GM23338 (cell line): Measurements from ENCODE around the gene BCL2. TPM values are rescaled to one million over a fixed set of nuclear protein-coding genes. Genes with fewer than 3 reads are reported as not detected.

Experiments used
- ATAC-seq: fragments of 200-7000 bp; cut with Tn5 transposase; 3 replicates; pipeline ENCODE4 v1.9.1; 2020
- DNase-seq: peaks from one replicate; pipeline ENCODE4 v3.0.0-alpha.2; 2015; ENCODE audit warnings: low spot score
- H2AFZ ChIP-seq: fragments of 200-600 bp; sonication (generic); 2 replicates; pipeline ENCODE4 v1.8.0; 2016; ENCODE audit warnings: antibody characterized with exemption, mild to moderate bottlenecking, moderate library complexity
- H3F3A ChIP-seq: fragments of 200-600 bp; sonication (generic); replicated peaks from 2 replicates; pipeline ENCODE4 v1.8.0; 2017; ENCODE audit warnings: antibody characterized with exemption, mixed run types, low read depth
- H3K27ac ChIP-seq: fragments of 200-600 bp; sonication (generic); 2 replicates; pipeline ENCODE4 v1.6.1; 2016; ENCODE audit warnings: low read depth
- H3K27me3 ChIP-seq: fragments of 200-600 bp; sonication (generic); 2 replicates; pipeline ENCODE4 v1.8.0; 2016; ENCODE audit warnings: mild to moderate bottlenecking, mixed run types, moderate library complexity; ENCODE audit not compliant: insufficient read depth
- H3K36me3 ChIP-seq: fragments of 200-600 bp; sonication (generic); 2 replicates; pipeline ENCODE4 v1.8.0; 2016; ENCODE audit warnings: mild to moderate bottlenecking; ENCODE audit not compliant: insufficient read depth
- H3K4me1 ChIP-seq: fragments of 200-600 bp; sonication (generic); 2 replicates; pipeline ENCODE4 v1.8.0; 2016; ENCODE audit warnings: mild to moderate bottlenecking, moderate library complexity; ENCODE audit not compliant: insufficient read depth
- H3K4me2 ChIP-seq: fragments of 200-600 bp; sonication (generic); 2 replicates; pipeline ENCODE4 v1.7.1; 2017; ENCODE audit warnings: mixed run types
- H3K4me3 ChIP-seq: fragments of 200-600 bp; sonication (generic); 2 replicates; pipeline ENCODE4 v1.6.1; 2016; ENCODE audit warnings: mixed run types
- H3K79me2 ChIP-seq: fragments of 200-600 bp; sonication (generic); replicated peaks from 2 replicates; pipeline ENCODE4 v1.8.0; 2017; ENCODE audit warnings: mild to moderate bottlenecking; ENCODE audit not compliant: insufficient read depth
- H3K9me2 ChIP-seq: fragments of 200-600 bp; sonication (generic); 2 replicates; pipeline ENCODE4 v1.8.0; 2017; ENCODE audit not compliant: insufficient read depth
- H4K20me1 ChIP-seq: fragments of 200-600 bp; sonication (generic); replicated peaks from 2 replicates; pipeline ENCODE4 v1.8.0; 2017; ENCODE audit warnings: mild to moderate bottlenecking; ENCODE audit not compliant: insufficient read depth
- H3K27ac Mint-ChIP-seq: 2 replicates; pipeline ENCODE4 v1.8.0; 2020; ENCODE audit warnings: inconsistent platforms, mild to moderate bottlenecking, moderate library complexity, mixed read lengths
- H3K27me3 Mint-ChIP-seq: 3 replicates; pipeline ENCODE4 v1.8.0; 2022; ENCODE audit warnings: low read depth, mild to moderate bottlenecking, moderate library complexity, mixed read lengths, inconsistent platforms; ENCODE audit not compliant: insufficient read depth, poor library complexity
- H3K36me3 Mint-ChIP-seq: 3 replicates; pipeline ENCODE4 v1.8.0; 2021; ENCODE audit warnings: low read depth, mild to moderate bottlenecking, inconsistent platforms, moderate library complexity, mixed read lengths
- H3K4me1 Mint-ChIP-seq: 3 replicates; pipeline ENCODE4 v1.8.0; 2020; ENCODE audit warnings: mild to moderate bottlenecking, inconsistent platforms, mixed read lengths
- H3K4me3 Mint-ChIP-seq: 3 replicates; pipeline ENCODE4 v1.8.0; 2021; ENCODE audit warnings: moderate library complexity, mild to moderate bottlenecking, inconsistent platforms, mixed read lengths
- H3K9me3 Mint-ChIP-seq: 3 replicates; pipeline ENCODE4 v1.8.0; 2020; ENCODE audit warnings: moderate library complexity, mild to moderate bottlenecking, inconsistent platforms, mixed read lengths
- CREB1 ChIP-seq: fragments of 250-450 bp; sonication (Bioruptor Pico); IDR thresholded peaks from 2 replicates; pipeline ENCODE4 v1.5.0; 2020; ENCODE audit warnings: low read depth, mild to moderate bottlenecking, moderate library complexity
- EZH2 ChIP-seq: fragments of 200-600 bp; sonication (generic); IDR thresholded peaks from one replicate; pipeline ENCODE4 v1.8.0; 2017; ENCODE audit warnings: antibody characterized with exemption, mild to moderate bottlenecking, low read depth; ENCODE audit not compliant: unreplicated experiment
- EZH2phosphoT487 ChIP-seq: fragments of 200-600 bp; sonication (generic); IDR thresholded peaks from one replicate; pipeline ENCODE4 v1.8.1; 2018; ENCODE audit warnings: antibody characterized with exemption; ENCODE audit not compliant: unreplicated experiment
- JUNB ChIP-seq: IDR thresholded peaks from one replicate; pipeline ENCODE4 v1.6.1; 2016; ENCODE audit warnings: antibody characterized with exemption; ENCODE audit not compliant: unreplicated experiment
- NANOG ChIP-seq: IDR thresholded peaks from 2 replicates; pipeline ENCODE4 v1.6.1; 2016; ENCODE audit warnings: antibody characterized with exemption, borderline replicate concordance
- POLR2AphosphoS5 ChIP-seq: IDR thresholded peaks from 2 replicates; pipeline ENCODE4 v1.6.1; 2016; ENCODE audit warnings: antibody characterized with exemption, low read depth
- STAT1 ChIP-seq: IDR thresholded peaks from one replicate; pipeline ENCODE4 v1.6.1; 2016; ENCODE audit warnings: antibody characterized with exemption; ENCODE audit not compliant: unreplicated experiment
- ZNF114 ChIP-seq: fragments of 250-450 bp; sonication (Bioruptor Pico); IDR thresholded peaks from 2 replicates; pipeline ENCODE4 v1.5.0; 2020; ENCODE audit warnings: mild to moderate bottlenecking, moderate library complexity
- ZNF331 ChIP-seq: fragments of 250-450 bp; sonication (Bioruptor Pico); IDR thresholded peaks from 2 replicates; pipeline ENCODE4 v1.5.0; 2020; ENCODE audit warnings: low read depth, mild to moderate bottlenecking, moderate library complexity
- polyA plus RNA-seq: library from polyadenylated mRNA; unstranded; fragments of >200 nt; fragmentation: Nextera tagmentation; extraction: Ambion mirVana; gene quantifications from 2 replicates; pipeline ENCODE4 v1.2.1, GENCODE V29; 2016
- total RNA-seq: library from RNA; depleted of rRNA; stranded (reverse); fragments of >200 nt; shearing (Covaris generic); gene quantifications from 2 replicates; pipeline ENCODE4 v1.2.3, GENCODE V29; 2014
- TF ChIP-seq, protein P1 (sequence below): IDR thresholded peaks from one replicate; pipeline ENCODE4 v1.6.1; 2018; ENCODE audit warnings: antibody characterized with exemption; ENCODE audit not compliant: unreplicated experiment
- TF ChIP-seq, protein P2 (sequence below): IDR thresholded peaks from 2 replicates; pipeline ENCODE4 v1.6.1; 2016; ENCODE audit warnings: antibody characterized with exemption
- TF ChIP-seq, protein P3 (sequence below), 2 experiments: fragments of 200-600 bp in 1 of 2; sonication (generic) in 1 of 2; conservative IDR thresholded peaks; 2 replicates each; pipeline versions ENCODE4 v1.5.1 to v1.6.1; 2016 to 2017; ENCODE audit warnings: antibody characterized with exemption in 2 of 2, low read depth in 2 of 2, mild to moderate bottlenecking in 2 of 2, moderate library complexity in 1 of 2
- TF ChIP-seq, protein P4 (sequence below): fragments of 250-450 bp; sonication (Bioruptor Pico); IDR thresholded peaks from 2 replicates; pipeline ENCODE4 v1.5.0; 2020; ENCODE audit warnings: mild to moderate bottlenecking, moderate library complexity

BCL2 gene
- total and polyA plus RNA-seq, 2 experiments from 2014 or later, result 1.2 to 4.0 TPM

DNA sequence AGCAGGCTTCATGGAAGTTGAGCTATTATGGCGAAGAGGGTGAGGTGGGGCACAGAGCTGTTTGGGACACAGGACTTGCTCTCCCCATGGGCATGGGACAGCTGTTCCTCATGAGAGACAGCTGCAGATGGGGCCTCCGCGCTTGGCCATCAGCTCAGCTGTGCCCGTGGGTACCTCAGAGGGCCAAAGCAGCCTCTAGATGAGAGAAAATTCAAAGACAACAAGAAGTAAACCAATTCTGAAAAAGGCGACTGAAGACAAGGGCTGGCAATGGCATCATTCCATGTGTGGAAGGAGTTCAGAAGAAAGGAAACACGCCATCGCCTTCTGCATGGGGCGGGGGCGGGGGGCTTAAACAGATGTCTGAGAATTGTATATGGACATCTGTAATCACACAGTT is 136.2 kb downstream of the BCL2 start:
- DNase-seq (no peak), ATAC-seq (no peak)
- H3K4me1 Mint-ChIP-seq, result peaks cover 21% of the 10 kb centered on the region
- no peaks in the 10 kb centered on the region for H3K36me3 ChIP-seq
- no peaks in the 10 kb centered on the region for H3K27me3 ChIP-seq
- H3K27ac ChIP-seq, result no peak overlapping the region
- TF ChIP-seq STAT1 (no peak), ZNF114 (CRISPR knock-in tag) (no peak), NANOG (no peak), CREB1 (CRISPR knock-in tag) (no peak), EZH2phosphoT487 (no peak), EZH2 (no peak), ZNF331 (CRISPR knock-in tag) (no peak), POLR2AphosphoS5 (no peak), JUNB (no peak)
- TF ChIP-seq, protein P1, sequence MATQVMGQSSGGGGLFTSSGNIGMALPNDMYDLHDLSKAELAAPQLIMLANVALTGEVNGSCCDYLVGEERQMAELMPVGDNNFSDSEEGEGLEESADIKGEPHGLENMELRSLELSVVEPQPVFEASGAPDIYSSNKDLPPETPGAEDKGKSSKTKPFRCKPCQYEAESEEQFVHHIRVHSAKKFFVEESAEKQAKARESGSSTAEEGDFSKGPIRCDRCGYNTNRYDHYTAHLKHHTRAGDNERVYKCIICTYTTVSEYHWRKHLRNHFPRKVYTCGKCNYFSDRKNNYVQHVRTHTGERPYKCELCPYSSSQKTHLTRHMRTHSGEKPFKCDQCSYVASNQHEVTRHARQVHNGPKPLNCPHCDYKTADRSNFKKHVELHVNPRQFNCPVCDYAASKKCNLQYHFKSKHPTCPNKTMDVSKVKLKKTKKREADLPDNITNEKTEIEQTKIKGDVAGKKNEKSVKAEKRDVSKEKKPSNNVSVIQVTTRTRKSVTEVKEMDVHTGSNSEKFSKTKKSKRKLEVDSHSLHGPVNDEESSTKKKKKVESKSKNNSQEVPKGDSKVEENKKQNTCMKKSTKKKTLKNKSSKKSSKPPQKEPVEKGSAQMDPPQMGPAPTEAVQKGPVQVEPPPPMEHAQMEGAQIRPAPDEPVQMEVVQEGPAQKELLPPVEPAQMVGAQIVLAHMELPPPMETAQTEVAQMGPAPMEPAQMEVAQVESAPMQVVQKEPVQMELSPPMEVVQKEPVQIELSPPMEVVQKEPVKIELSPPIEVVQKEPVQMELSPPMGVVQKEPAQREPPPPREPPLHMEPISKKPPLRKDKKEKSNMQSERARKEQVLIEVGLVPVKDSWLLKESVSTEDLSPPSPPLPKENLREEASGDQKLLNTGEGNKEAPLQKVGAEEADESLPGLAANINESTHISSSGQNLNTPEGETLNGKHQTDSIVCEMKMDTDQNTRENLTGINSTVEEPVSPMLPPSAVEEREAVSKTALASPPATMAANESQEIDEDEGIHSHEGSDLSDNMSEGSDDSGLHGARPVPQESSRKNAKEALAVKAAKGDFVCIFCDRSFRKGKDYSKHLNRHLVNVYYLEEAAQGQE, result no peak
- TF ChIP-seq, protein P2, sequence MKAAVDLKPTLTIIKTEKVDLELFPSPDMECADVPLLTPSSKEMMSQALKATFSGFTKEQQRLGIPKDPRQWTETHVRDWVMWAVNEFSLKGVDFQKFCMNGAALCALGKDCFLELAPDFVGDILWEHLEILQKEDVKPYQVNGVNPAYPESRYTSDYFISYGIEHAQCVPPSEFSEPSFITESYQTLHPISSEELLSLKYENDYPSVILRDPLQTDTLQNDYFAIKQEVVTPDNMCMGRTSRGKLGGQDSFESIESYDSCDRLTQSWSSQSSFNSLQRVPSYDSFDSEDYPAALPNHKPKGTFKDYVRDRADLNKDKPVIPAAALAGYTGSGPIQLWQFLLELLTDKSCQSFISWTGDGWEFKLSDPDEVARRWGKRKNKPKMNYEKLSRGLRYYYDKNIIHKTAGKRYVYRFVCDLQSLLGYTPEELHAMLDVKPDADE, result no peak
- TF ChIP-seq, protein P3, sequence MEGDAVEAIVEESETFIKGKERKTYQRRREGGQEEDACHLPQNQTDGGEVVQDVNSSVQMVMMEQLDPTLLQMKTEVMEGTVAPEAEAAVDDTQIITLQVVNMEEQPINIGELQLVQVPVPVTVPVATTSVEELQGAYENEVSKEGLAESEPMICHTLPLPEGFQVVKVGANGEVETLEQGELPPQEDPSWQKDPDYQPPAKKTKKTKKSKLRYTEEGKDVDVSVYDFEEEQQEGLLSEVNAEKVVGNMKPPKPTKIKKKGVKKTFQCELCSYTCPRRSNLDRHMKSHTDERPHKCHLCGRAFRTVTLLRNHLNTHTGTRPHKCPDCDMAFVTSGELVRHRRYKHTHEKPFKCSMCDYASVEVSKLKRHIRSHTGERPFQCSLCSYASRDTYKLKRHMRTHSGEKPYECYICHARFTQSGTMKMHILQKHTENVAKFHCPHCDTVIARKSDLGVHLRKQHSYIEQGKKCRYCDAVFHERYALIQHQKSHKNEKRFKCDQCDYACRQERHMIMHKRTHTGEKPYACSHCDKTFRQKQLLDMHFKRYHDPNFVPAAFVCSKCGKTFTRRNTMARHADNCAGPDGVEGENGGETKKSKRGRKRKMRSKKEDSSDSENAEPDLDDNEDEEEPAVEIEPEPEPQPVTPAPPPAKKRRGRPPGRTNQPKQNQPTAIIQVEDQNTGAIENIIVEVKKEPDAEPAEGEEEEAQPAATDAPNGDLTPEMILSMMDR (conservative IDR thresholded peaks at IDR 0.05; ENCODE audit: low read depth in 2 of 2), result no peak
- TF ChIP-seq, protein P4, sequence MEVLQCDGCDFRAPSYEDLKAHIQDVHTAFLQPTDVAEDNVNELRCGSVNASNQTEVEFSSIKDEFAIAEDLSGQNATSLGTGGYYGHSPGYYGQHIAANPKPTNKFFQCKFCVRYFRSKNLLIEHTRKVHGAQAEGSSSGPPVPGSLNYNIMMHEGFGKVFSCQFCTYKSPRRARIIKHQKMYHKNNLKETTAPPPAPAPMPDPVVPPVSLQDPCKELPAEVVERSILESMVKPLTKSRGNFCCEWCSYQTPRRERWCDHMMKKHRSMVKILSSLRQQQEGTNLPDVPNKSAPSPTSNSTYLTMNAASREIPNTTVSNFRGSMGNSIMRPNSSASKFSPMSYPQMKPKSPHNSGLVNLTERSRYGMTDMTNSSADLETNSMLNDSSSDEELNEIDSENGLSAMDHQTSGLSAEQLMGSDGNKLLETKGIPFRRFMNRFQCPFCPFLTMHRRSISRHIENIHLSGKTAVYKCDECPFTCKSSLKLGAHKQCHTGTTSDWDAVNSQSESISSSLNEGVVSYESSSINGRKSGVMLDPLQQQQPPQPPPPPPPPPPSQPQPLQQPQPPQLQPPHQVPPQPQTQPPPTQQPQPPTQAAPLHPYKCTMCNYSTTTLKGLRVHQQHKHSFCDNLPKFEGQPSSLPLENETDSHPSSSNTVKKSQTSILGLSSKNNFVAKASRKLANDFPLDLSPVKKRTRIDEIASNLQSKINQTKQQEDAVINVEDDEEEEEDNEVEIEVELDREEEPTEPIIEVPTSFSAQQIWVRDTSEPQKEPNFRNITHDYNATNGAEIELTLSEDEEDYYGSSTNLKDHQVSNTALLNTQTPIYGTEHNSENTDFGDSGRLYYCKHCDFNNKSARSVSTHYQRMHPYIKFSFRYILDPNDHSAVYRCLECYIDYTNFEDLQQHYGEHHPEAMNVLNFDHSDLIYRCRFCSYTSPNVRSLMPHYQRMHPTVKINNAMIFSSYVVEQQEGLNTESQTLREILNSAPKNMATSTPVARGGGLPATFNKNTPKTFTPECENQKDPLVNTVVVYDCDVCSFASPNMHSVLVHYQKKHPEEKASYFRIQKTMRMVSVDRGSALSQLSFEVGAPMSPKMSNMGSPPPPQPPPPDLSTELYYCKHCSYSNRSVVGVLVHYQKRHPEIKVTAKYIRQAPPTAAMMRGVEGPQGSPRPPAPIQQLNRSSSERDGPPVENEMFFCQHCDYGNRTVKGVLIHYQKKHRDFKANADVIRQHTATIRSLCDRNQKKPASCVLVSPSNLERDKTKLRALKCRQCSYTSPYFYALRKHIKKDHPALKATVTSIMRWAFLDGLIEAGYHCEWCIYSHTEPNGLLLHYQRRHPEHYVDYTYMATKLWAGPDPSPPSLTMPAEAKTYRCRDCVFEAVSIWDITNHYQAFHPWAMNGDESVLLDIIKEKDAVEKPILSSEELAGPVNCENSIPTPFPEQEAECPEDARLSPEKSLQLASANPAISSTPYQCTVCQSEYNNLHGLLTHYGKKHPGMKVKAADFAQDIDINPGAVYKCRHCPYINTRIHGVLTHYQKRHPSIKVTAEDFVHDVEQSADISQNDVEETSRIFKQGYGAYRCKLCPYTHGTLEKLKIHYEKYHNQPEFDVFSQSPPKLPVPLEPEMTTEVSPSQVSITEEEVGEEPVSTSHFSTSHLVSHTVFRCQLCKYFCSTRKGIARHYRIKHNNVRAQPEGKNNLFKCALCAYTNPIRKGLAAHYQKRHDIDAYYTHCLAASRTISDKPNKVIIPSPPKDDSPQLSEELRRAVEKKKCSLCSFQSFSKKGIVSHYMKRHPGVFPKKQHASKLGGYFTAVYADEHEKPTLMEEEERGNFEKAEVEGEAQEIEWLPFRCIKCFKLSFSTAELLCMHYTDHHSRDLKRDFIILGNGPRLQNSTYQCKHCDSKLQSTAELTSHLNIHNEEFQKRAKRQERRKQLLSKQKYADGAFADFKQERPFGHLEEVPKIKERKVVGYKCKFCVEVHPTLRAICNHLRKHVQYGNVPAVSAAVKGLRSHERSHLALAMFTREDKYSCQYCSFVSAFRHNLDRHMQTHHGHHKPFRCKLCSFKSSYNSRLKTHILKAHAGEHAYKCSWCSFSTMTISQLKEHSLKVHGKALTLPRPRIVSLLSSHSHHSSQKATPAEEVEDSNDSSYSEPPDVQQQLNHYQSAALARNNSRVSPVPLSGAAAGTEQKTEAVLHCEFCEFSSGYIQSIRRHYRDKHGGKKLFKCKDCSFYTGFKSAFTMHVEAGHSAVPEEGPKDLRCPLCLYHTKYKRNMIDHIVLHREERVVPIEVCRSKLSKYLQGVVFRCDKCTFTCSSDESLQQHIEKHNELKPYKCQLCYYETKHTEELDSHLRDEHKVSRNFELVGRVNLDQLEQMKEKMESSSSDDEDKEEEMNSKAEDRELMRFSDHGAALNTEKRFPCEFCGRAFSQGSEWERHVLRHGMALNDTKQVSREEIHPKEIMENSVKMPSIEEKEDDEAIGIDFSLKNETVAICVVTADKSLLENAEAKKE (CRISPR knock-in tag), result no peak
- H3K4me3 ChIP-seq, result no peak overlapping the region
- no peaks in the 10 kb centered on the region for H4K20me1 ChIP-seq
- no peak overlapping the region for H2AFZ ChIP-seq
- H3F3A ChIP-seq, result no peaks in the 10 kb centered on the region
- no peaks in the 10 kb centered on the region for H3K9me2 ChIP-seq
- no peak overlapping the region for H3K4me3 Mint-ChIP-seq
- H3K9me3 Mint-ChIP-seq, result no peaks in the 10 kb centered on the region
- no peaks in the 10 kb centered on the region for H3K79me2 ChIP-seq
- peaks cover 4% of the 10 kb centered on the region for H3K27me3 Mint-ChIP-seq
- no peaks in the 10 kb centered on the region for H3K36me3 Mint-ChIP-seq
- H3K4me1 ChIP-seq, result peaks cover 8% of the 10 kb centered on the region; the same call in 1 of the 2 replicates
- no peak overlapping the region for H3K27ac Mint-ChIP-seq
- no peak overlapping the region for H3K4me2 ChIP-seq
